CD4-positive, alpha-beta T cell treated with Interleukin-4 for 1 hour (primary cell): Measurements from ENCODE around the gene DBP.
"Not testable (repeated sequence)": the region's sequence is repeated elsewhere in the genome, so short reads cannot be mapped to it uniquely, and the experiment has no call there.

ENCODE experiments used
- DNase-seq, 2 donors: peaks; one replicate each; pipeline ENCODE4 v3.0.0-alpha.2; 2020 to 2022

Gene DBP

GRCh38 chr19:48636859-48637448 lies at the start of gene DBP:
Gene DBP (minus strand): TSS chr19:48637379. CDS start chr19:48636994, 385 bp downstream.
- peak; percentile 22 to 33 for DNase-seq

- DNase-seq, result not testable (repeated sequence)
Observed at GRCh38 chr19:48686637-48687036, 49.5 kb upstream of the DBP start.

GRCh38 chr19:48686088-48686487 lies 48.9 kb upstream of the DBP start:
- DNase-seq, result no peak

GRCh38 chr19:48685583-48685982 lies 48.4 kb upstream of the DBP start:
- DNase-seq, result no peak

GRCh38 chr19:48683349-48683748 lies 46.2 kb upstream of the DBP start:
- peak; percentile 12 to 65 for DNase-seq

- DNase-seq, result no peak
Observed at GRCh38 chr19:48681127-48681470, 43.9 kb upstream of the DBP start.

DNA sequence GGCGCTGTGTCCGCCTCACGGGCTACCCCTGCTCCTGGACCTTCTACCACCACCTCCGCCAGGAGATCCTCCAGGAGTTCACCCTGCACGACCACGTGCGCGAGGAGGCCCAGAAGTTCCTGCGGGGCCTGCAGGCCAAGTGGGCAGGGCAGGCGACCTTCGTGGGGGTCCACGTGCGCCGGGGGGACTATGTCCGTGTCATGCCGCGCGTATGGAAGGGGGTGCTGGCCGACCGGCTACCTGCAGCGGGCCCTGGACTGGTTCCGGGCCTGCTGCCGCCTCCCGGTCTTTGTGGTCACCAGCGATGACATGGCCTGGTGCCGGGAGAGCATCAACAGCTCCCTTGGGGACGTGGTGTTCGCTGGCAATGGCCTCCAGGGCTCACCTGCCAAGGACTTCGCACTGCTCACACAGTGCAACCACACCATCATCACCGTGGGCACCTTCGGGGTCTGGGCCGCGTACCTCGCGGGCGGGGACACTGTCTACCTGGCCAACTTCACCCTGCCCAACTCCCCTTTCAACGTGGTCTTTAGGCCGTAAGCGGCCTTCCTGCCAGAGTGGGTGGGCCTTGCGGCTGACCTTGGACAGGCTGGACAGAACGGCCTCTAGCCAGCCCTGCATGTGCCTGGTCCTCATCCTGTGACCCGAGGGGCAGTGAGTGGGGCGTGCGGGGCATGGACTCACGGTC lies 43.4 kb upstream of the DBP start:
- no peak for DNase-seq

- DNase-seq, result not testable (repeated sequence)
Observed at GRCh38 chr19:48680006-48680405, 42.8 kb upstream of the DBP start.

DNA sequence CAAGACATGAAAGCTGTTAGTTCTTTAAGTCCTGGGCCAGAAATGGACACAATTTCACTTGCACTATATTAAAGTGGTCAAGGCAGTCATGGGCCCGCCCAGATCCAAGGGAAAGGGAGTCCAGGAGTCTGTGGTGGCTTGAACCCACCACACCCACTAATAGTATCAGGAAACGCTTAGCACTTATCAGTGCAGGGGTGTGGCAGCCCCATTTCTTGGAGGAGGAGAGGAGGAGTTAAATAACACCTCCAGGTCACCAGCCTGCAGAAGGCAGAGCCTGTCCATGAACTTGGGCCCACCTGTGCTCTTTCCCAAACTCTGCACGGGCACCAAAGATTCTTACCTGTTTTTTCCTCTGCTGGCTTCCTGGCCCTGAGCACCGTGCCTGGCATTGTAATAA lies 41.0 kb upstream of the DBP start:
- no peak for DNase-seq

DNA sequence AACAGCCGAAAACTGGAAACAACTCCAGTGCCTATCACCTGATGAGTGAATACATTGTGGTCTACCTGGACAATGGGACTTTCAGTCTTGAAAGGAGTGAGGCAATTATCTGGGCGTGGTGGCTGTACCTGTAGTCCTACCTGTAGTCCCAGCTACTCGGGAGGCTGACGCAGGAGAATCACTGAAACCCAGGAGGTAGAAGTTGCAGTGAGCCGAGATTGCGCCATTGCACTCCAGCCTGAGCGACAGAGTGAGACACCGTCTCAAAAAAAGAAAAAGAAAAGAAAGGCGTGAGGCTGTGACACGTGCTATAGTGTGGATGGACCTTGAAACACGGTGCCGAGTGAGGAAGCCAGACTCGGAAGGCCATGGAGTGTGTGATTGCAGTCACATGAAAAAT lies 39.7 kb upstream of the DBP start:
- DNase-seq, result no peak

DNA sequence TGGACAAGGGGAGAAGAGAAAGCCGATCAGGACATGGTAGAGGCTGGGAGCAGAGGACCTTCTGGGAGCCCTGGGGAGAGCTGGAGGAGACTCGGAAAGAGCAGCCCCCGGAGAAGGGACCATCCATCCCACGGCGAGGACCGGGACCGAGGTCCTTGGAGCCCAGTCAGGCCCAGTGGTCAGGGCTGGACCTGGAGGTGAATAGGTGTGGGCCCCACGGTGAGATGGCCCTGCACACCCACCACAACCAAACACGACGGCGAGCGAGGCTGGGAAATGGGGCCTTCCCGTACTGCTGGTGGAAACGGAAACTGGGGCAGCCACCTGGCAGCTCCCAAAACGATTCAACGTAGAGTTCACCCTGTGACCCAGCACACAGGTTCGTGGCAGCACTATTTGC lies 39.3 kb upstream of the DBP start:
- no peak for DNase-seq

GRCh38 chr19:48674921-48675824 lies 38.0 kb upstream of the DBP start:
- DNase-seq, result peak; percentile 82 to 84

DNA sequence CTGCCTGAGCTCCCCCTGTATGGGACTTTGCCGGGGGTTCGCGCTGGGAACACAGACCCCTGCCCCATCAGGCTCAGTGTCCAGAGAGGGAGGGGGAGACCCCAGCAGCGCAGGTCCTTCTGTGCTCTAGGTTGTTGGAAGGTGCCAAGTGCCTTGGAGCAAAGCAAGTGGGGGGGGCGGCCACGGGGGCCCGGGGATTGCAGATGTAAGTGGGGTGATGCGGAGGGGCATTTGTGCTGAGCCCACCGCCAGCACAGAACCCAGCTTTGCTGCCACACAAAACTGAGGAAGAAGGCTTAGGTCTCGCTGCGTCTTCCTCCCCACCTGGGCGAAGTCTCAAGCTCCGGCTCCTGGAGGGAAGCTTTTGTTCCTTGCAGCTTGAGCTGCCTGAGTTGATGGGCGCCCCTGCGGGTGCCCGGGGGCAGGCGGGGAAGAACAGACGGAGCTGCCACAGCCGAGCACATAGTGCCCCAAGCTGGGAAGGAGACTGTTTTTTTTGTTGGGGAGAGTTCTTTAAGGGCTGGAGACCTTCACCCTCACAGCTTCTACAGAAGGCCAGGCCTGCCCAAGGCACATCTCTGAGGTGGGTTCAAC lies 37.1 kb upstream of the DBP start:
- DNase-seq, result no peak

GRCh38 chr19:48673436-48674100 lies 36.4 kb upstream of the DBP start:
- no peak for DNase-seq

GRCh38 chr19:48672994-48673393 lies 35.8 kb upstream of the DBP start, which contains the start of gene NTN5:
Gene NTN5 (minus strand): TSS chr19:48673017. CDS start chr19:48670986, 2,031 bp downstream.
- no peak for DNase-seq

- DNase-seq, result no peak
Observed at GRCh38 chr19:48671446-48671995, 34.3 kb upstream of the DBP start.

DNA sequence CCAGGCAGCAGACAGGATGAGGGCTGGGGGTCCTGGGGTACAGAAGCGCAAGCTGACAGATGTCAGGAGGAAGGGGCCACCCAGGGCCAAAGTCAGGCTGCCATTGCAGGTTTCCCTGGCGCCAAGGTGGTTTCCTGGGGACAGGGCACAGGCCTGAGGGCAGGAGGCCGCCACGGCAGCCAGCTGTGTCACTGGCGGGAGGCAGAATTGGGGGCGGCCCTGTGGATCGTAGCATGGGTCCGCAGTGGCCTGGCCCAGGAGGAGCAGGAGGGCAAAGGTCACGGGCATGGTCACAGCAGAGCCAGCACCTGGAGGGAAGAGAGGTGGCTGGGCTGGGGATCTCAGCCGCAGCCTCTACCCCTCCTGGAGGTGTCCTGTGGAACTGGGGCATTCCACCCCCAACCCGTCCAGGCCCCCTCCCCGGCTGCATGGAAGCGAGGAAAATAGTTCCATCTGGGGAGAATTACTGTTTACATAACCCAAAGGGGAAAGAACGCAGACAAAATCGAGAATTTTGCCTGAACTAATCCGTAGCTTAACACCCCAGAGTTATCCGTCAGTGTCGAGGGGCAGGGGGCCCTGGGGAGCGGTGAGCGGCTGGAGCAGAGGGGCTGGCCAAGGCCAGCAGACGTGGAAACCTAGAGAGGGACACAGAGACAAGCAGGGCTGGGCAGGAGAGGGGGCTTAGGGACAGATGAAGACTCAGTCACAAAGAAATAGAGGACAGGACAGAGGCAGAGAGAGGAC lies 33.7 kb upstream of the DBP start:
- DNase-seq, result no peak

DNA sequence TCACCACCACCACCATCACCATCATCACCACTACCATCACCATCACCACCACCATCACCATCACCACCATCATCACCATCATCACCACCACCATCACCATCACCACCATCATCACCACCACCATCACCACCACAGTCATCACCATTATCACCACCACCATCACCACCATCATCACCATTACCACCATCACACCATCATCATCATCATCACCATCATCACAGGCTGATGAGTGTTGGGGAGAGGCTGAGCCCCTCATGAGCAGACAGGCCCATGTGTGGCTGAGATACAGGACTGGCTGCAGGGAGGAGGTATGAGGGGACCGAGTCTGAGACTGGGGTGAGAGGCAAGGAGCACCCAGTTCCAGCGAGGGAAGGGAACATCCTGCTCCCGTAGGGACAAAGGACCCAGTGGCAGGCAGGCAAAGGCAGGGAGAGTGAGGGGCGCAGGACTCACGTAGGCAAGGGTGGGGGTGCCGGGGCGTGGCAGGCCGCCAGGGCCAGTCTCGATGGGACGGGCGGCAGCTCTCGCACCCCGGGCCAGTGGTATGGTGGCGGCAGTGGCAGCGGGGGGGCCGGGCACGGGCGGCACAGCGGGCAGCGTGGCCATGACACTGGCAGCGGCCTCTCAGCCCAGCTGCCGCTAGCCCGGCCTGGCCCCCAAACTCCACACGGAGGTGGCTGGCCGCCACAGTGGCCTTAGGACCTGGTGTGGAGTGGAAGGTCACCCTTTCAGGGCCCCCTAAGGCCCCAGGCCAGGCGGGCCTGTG lies 32.9 kb upstream of the DBP start:
- DNase-seq, result no peak

DNA sequence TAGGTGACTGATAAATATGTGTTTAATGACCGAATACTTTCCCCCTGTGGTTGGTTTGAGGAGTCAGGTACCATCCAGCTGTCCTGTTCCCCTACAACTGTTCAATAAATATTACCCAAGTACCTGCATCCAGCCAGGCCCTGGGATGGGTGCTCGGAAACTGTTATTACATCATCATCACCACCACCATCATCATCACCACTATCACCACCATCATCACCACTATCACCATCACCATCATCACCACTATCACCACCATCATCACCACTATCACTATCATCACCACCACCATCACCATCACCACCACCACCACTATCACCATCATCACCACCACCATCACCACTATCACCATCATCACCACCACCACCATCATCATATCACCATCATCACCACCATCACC lies 31.6 kb upstream of the DBP start:
- no peak for DNase-seq

DNA sequence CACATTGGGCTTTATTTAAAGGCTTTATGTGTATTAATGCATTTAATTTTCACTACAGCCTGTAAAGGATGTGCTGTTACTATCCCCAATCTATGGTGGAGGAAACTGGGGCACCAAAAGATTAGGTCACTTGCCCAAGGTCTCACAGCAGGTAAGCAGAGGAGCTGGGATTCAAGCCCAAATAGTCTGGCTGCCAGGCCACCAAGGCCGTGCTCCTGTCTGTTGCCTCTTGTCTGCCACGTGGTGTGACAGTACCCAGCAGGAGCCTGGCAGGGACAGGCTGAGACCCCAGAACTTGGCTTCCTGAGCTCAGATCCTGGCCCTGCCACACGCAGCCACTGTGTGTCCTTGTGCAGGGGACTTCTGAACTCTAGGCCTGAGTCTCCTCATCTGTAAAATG lies 31.2 kb upstream of the DBP start:
- DNase-seq, result no peak

DNA sequence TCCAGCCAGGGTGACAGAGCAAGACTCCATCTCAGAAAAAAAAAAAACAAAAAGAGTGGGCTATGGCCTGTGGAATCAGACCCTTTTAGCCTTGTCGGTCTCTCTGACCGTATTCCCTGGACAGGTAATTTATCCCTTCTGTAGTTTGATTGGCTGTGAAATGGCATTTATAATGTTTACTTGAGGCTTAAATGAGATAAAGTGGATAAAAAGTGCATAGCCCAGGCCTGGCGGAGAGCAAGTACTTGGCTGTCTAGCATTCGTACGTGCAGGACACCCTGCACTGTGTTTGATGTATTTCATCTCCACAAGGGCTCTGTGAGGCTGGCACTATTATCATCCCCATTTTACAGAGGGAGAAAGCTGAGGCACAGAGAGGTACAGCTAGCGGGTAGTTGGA lies 28.6 kb upstream of the DBP start:
- no peak for DNase-seq
